Panc1 (cell line): ENCODE results near the gene ZNF580.

Experiments used
- POLR2AphosphoS5 ChIP-seq: IDR thresholded peaks from 2 replicates; pipeline ENCODE4 v1.6.1; 2012; ENCODE audit warnings: mild to moderate bottlenecking, low read depth, low read length, moderate library complexity
- REST ChIP-seq, 2 experiments: IDR thresholded peaks; 2 replicates each; pipeline ENCODE4 v1.6.1; 2011 to 2012; ENCODE audit warnings: low read depth in 2 of 2, control low read depth in 1 of 2, low read length in 1 of 2, mild to moderate bottlenecking in 1 of 2, moderate library complexity in 1 of 2; ENCODE audit not compliant: insufficient read depth in 1 of 2
- SIN3A ChIP-seq: IDR thresholded peaks from 2 replicates; pipeline ENCODE4 v1.6.1; 2012; ENCODE audit warnings: low read depth, mild to moderate bottlenecking, low read length, moderate library complexity, borderline replicate concordance; ENCODE audit not compliant: insufficient read depth
- TCF7L2 ChIP-seq: IDR thresholded peaks from 2 replicates; pipeline ENCODE4 v1.6.1; 2011; ENCODE audit warnings: mild to moderate bottlenecking, low read depth, low read length, inconsistent platforms
- TF ChIP-seq, protein P1 (sequence below): fragments of 450-650 bp; IDR thresholded peaks from 2 replicates; pipeline ENCODE4 v1.5.1; 2017; ENCODE audit warnings: mild to moderate bottlenecking

- TF ChIP-seq, protein P1, sequence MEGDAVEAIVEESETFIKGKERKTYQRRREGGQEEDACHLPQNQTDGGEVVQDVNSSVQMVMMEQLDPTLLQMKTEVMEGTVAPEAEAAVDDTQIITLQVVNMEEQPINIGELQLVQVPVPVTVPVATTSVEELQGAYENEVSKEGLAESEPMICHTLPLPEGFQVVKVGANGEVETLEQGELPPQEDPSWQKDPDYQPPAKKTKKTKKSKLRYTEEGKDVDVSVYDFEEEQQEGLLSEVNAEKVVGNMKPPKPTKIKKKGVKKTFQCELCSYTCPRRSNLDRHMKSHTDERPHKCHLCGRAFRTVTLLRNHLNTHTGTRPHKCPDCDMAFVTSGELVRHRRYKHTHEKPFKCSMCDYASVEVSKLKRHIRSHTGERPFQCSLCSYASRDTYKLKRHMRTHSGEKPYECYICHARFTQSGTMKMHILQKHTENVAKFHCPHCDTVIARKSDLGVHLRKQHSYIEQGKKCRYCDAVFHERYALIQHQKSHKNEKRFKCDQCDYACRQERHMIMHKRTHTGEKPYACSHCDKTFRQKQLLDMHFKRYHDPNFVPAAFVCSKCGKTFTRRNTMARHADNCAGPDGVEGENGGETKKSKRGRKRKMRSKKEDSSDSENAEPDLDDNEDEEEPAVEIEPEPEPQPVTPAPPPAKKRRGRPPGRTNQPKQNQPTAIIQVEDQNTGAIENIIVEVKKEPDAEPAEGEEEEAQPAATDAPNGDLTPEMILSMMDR: no peak
- no peak for TF ChIP-seq POLR2AphosphoS5
- no peak for TF ChIP-seq REST (IDR thresholded peaks at IDR 0.05; ENCODE audit: insufficient read depth in 1 of 2, low read depth in 2 of 2, low read length in 1 of 2)
- TF ChIP-seq TCF7L2: no peak
- no peak for TF ChIP-seq SIN3A
Measured at GRCh38 chr19:55667958-55668357, 27.2 kb downstream of the ZNF580 start.
